Smooth muscle cell (in vitro differentiated cells): Measurements from ENCODE around the gene S1PR1. TPM values are rescaled to one million over a fixed set of nuclear protein-coding genes. Genes with fewer than 3 reads are reported as not detected.
A peak's percentile ranks its signal among the peaks of the same experiment; 100 is the strongest.

ENCODE experiments used
- DNase-seq: peaks from one replicate; lab custom pipeline; 2025; ENCODE audit not compliant: unreplicated experiment; lab: John Stamatoyannopoulos, UW
- H2AFZ ChIP-seq: fragments of 200-600 bp; sonication (generic); 2 replicates; pipeline ENCODE4 v1.6.0; 2016; ENCODE audit warnings: antibody characterized with exemption, low read depth, mild to moderate bottlenecking
- H3F3A ChIP-seq: fragments of 200-600 bp; sonication (generic); 2 replicates; pipeline ENCODE4 v1.6.0; 2017; ENCODE audit warnings: antibody characterized with exemption, low read depth
- H3K27ac ChIP-seq: fragments of 200-600 bp; sonication (generic); 2 replicates; pipeline ENCODE4 v1.5.1; 2016; ENCODE audit warnings: low read depth, mild to moderate bottlenecking
- H3K27me3 ChIP-seq: fragments of 200-600 bp; sonication (generic); 2 replicates; pipeline ENCODE4 v1.6.1; 2016; ENCODE audit warnings: low read depth, mild to moderate bottlenecking
- H3K36me3 ChIP-seq: fragments of 200-600 bp; sonication (generic); 2 replicates; pipeline ENCODE4 v1.5.1; 2016; ENCODE audit warnings: low read depth
- H3K4me1 ChIP-seq: fragments of 200-600 bp; sonication (generic); 2 replicates; pipeline ENCODE4 v1.5.1; 2016; ENCODE audit warnings: low read depth
- H3K4me2 ChIP-seq: fragments of 200-600 bp; sonication (generic); 2 replicates; pipeline ENCODE4 v1.6.0; 2016; ENCODE audit warnings: mild to moderate bottlenecking
- H3K4me3 ChIP-seq: fragments of 200-600 bp; sonication (generic); 2 replicates; pipeline ENCODE4 v1.5.1; 2016; ENCODE audit warnings: mild to moderate bottlenecking
- H3K79me2 ChIP-seq: fragments of 200-600 bp; sonication (generic); 2 replicates; pipeline ENCODE4 v1.6.0; 2016; ENCODE audit warnings: low read depth, mild to moderate bottlenecking
- H3K9ac ChIP-seq: fragments of 200-600 bp; sonication (generic); 2 replicates; pipeline ENCODE4 v1.6.0; 2016; ENCODE audit warnings: low read depth
- H3K9me3 ChIP-seq: fragments of 200-600 bp; sonication (generic); replicated peaks from 2 replicates; pipeline ENCODE4 v1.5.1; 2016; ENCODE audit warnings: low read depth
- H4K20me1 ChIP-seq: fragments of 200-600 bp; sonication (generic); 2 replicates; pipeline ENCODE4 v1.6.0; 2016; ENCODE audit warnings: low read depth
- CTCF ChIP-seq: fragments of 200-600 bp; sonication (generic); IDR thresholded peaks from 2 replicates; pipeline ENCODE4 v1.5.1; 2017; ENCODE audit warnings: borderline replicate concordance, mild to moderate bottlenecking, antibody characterized with exemption; ENCODE audit not compliant: insufficient read depth, poor library complexity, severe bottlenecking
- WGBS: methylation state at CpG from one replicate; pipeline ENCODE4 v1.1.7; 2016; ENCODE audit warnings: low lambda C conversion rate; 5-methylcytosine and 5-hydroxymethylcytosine counted together
- polyA plus RNA-seq: library from polyadenylated mRNA; unstranded; fragments of >200 nt; fragmentation: Nextera tagmentation; extraction: Ambion mirVana; gene quantifications from 2 replicates; pipeline ENCODE4 v1.2.1, GENCODE V29; 2016
- total RNA-seq: library from RNA; depleted of rRNA; stranded (reverse); fragments of >200 nt; gene quantifications from 2 replicates; pipeline ENCODE4 v1.2.3, GENCODE V29; 2014

Gene S1PR1
- total and polyA plus RNA-seq, 2 experiments from 2014 or later = 12.0 to 12.1 TPM

GRCh38 chr1:101235216-101235695 is 1.6 kb upstream of the S1PR1 start:
- Histone ChIP-seq H3K4me1 (peaks cover 17% of the 10 kb centered on the region), H3K27ac (peak overlapping the region; percentile 47), H3K9ac (peak overlapping the region; percentile 71), H3K9me3 (no peaks in the 10 kb centered on the region), H3K36me3 (no peaks in the 10 kb centered on the region), H3K4me3 (peak overlapping the region; percentile 69), H4K20me1 (no peaks in the 10 kb centered on the region), H2AFZ (peak overlapping the region; percentile 87), H3K27me3 (no peaks in the 10 kb centered on the region), H3K79me2 (peaks cover 7% of the 10 kb centered on the region), H3F3A (peaks cover 2% of the 10 kb centered on the region), H3K4me2 (peak overlapping the region; percentile 98)
- 7% methylated on average over 6 of the region's 6 CpGs for WGBS
- DNase-seq = no peak
- TF ChIP-seq CTCF = no peak

GRCh38 chr1:101235696-101236515 is 913 bp upstream of the S1PR1 start:
- Histone ChIP-seq H3K4me2 (peak overlapping the region; percentile 98), H3K4me3 (peak overlapping the region; percentile 69), H4K20me1 (no peaks in the 10 kb centered on the region), H3K79me2 (peaks cover 7% of the 10 kb centered on the region), H3K27ac (peak overlapping the region; percentile 47), H3K27me3 (no peaks in the 10 kb centered on the region), H3F3A (peaks cover 2% of the 10 kb centered on the region), H2AFZ (peak overlapping the region; percentile 87), H3K4me1 (peaks cover 17% of the 10 kb centered on the region), H3K36me3 (no peaks in the 10 kb centered on the region), H3K9ac (peak overlapping the region; percentile 71), H3K9me3 (no peaks in the 10 kb centered on the region)
- no peak for TF ChIP-seq CTCF
- peak; percentile 44 for DNase-seq
- 1% methylated on average over 43 of the region's 43 CpGs for WGBS

GRCh38 chr1:101237229-101237837 is 514 bp downstream of the S1PR1 start:
- no peaks in the 10 kb centered on the region for H3K27me3 ChIP-seq
- peak overlapping the region; percentile 47 for H3K27ac ChIP-seq
- peaks cover 12% of the 10 kb centered on the region for H3F3A ChIP-seq
- DNase-seq = no peak
- 2% methylated on average over 12 of the region's 12 CpGs for WGBS
- no peaks in the 10 kb centered on the region for H4K20me1 ChIP-seq
- TF ChIP-seq CTCF = no peak
- peak overlapping the region; percentile 87 for H2AFZ ChIP-seq
- no peaks in the 10 kb centered on the region for H3K36me3 ChIP-seq
- peak overlapping the region; percentile 69 for H3K4me3 ChIP-seq
- H3K4me1 ChIP-seq = peaks cover 23% of the 10 kb centered on the region
- peak overlapping the region; percentile 98 for H3K4me2 ChIP-seq
- H3K9ac ChIP-seq = peak overlapping the region; percentile 71
- peaks cover 7% of the 10 kb centered on the region for H3K79me2 ChIP-seq
- H3K9me3 ChIP-seq = no peaks in the 10 kb centered on the region
